GM19351 (cell line): ENCODE measurements around the gene ETAA1.

Experiments
- ATAC-seq: cut with Tn5 transposase; IDR thresholded peaks from one replicate; pipeline ENCODE4 v1.9.1; 2021; ENCODE audit warnings: mild to moderate bottlenecking, moderate library complexity; ENCODE audit not compliant: unreplicated experiment

ETAA1 gene

GRCh38 chr2:67397143-67397986 is at the start of gene ETAA1:
Gene ETAA1, plus strand, starts transcription at chr2:67397333. Its CDS starts 116 bp downstream, at chr2:67397449.
- ATAC-seq, result peak; percentile 99

GRCh38 chr2:67366832-67367412 is 30.2 kb upstream of the ETAA1 start:
- ATAC-seq, result no peak

- ATAC-seq, result no peak
These were observed 22.7 kb upstream of the ETAA1 start for GRCh38 chr2:67374481-67374880.

GRCh38 chr2:67374949-67375348 is 22.2 kb upstream of the ETAA1 start:
- no peak for ATAC-seq

- no peak for ATAC-seq
These were observed 18.6 kb upstream of the ETAA1 start for GRCh38 chr2:67378555-67378954.

- ATAC-seq, result no peak
These were observed 18.1 kb upstream of the ETAA1 start for GRCh38 chr2:67379048-67379447.

GRCh38 chr2:67384123-67384822 is 12.9 kb upstream of the ETAA1 start:
- peak; percentile 76 for ATAC-seq

GRCh38 chr2:67388680-67389079 is 8.5 kb upstream of the ETAA1 start:
- ATAC-seq, result no peak

- ATAC-seq, result no peak
These were observed 7.8 kb upstream of the ETAA1 start for GRCh38 chr2:67389286-67389685.

- ATAC-seq, result no peak
These were observed 7.3 kb upstream of the ETAA1 start for GRCh38 chr2:67389788-67390187.

- ATAC-seq, result no peak
These were observed 3.9 kb upstream of the ETAA1 start for GRCh38 chr2:67393237-67393636.

GRCh38 chr2:67394734-67395133 is 2.4 kb upstream of the ETAA1 start:
- ATAC-seq, result no peak

- ATAC-seq, result no peak
These were observed 2.0 kb downstream of the ETAA1 start for GRCh38 chr2:67399144-67399543.

- ATAC-seq, result no peak
These were observed 2.8 kb downstream of the ETAA1 start for GRCh38 chr2:67399831-67400489.

GRCh38 chr2:67400560-67401485 is 3.7 kb downstream of the ETAA1 start:
- ATAC-seq, result no peak

- ATAC-seq, result no peak
These were observed 11.2 kb downstream of the ETAA1 start for GRCh38 chr2:67408346-67408745.

- ATAC-seq, result no peak
These were observed 15.3 kb downstream of the ETAA1 start for GRCh38 chr2:67412424-67412823.

GRCh38 chr2:67414867-67415266 is 17.7 kb downstream of the ETAA1 start:
- no peak for ATAC-seq

GRCh38 chr2:67416136-67416535 is 19.0 kb downstream of the ETAA1 start:
- ATAC-seq, result no peak

- no peak for ATAC-seq
These were observed 26.4 kb downstream of the ETAA1 start for GRCh38 chr2:67423489-67423888.
